Chondrocyte (in vitro differentiated cells): ENCODE results near the gene TRIM54. TPM values are rescaled to one million over a fixed set of nuclear protein-coding genes. Genes with fewer than 3 reads are reported as not detected.
"Not testable (repeated sequence)": the region's sequence is repeated elsewhere in the genome, so short reads cannot be mapped to it uniquely, and the experiment has no call there.

ENCODE experiments used
- DNase-seq: peaks from one replicate; pipeline ENCODE4 v3.0.0; 2021; ENCODE audit warnings: mixed read lengths, low spot score
- H3K27ac Mint-ChIP-seq: one replicate; pipeline ENCODE4 v1.8.0; 2021; ENCODE audit warnings: mild to moderate bottlenecking, moderate library complexity, mixed read lengths; ENCODE audit not compliant: unreplicated experiment
- H3K27me3 Mint-ChIP-seq: 2 replicates; pipeline ENCODE4 v1.8.0; 2021; ENCODE audit warnings: low read depth, mixed read lengths
- H3K36me3 Mint-ChIP-seq: 2 replicates; pipeline ENCODE4 v1.8.0; 2021; ENCODE audit warnings: low read depth, mixed read lengths
- H3K4me1 Mint-ChIP-seq: 2 replicates; pipeline ENCODE4 v1.8.0; 2021; ENCODE audit warnings: low read depth, mild to moderate bottlenecking, mixed read lengths
- H3K4me3 Mint-ChIP-seq: one replicate; pipeline ENCODE4 v1.8.0; 2021; ENCODE audit warnings: mild to moderate bottlenecking, moderate library complexity, mixed read lengths; ENCODE audit not compliant: unreplicated experiment
- H3K9me3 Mint-ChIP-seq: 2 replicates; pipeline ENCODE4 v1.8.0; 2021; ENCODE audit warnings: low read depth, mixed read lengths
- total RNA-seq: library from RNA; stranded (reverse); gene quantifications from 3 replicates; pipeline ENCODE4 v1.2.1, GENCODE V29; 2021
- TF ChIP-seq, protein P1 (sequence below): fragments of 200-600 bp; sonication (generic); IDR thresholded peaks from 2 replicates; pipeline ENCODE4 v1.5.0; 2021; ENCODE audit warnings: antibody characterized with exemption, mild to moderate bottlenecking, moderate library complexity

TRIM54 gene
- total RNA-seq, 1 donor from 2014 or later, result not detected

DNA sequence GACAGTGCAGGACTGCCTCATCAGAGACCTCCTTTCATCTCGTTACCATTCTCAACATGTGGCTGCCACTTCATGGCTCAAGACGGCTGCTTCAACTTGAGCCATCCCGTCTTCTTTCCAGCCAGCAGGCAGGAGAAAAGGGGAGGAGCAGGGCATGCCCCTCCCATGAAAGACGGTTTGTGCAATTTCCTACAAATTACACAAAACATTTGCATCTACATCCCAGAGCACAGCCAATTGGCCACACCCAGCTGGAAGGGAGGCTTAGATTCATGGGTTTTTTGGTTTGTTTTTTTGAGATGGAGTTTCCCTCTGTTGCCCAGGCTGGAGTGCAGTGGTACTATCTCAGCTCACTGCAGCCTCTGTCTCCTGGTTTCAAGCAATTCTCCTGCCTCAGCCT lies 14.3 kb downstream of the TRIM54 start:
- TF ChIP-seq, protein P1, sequence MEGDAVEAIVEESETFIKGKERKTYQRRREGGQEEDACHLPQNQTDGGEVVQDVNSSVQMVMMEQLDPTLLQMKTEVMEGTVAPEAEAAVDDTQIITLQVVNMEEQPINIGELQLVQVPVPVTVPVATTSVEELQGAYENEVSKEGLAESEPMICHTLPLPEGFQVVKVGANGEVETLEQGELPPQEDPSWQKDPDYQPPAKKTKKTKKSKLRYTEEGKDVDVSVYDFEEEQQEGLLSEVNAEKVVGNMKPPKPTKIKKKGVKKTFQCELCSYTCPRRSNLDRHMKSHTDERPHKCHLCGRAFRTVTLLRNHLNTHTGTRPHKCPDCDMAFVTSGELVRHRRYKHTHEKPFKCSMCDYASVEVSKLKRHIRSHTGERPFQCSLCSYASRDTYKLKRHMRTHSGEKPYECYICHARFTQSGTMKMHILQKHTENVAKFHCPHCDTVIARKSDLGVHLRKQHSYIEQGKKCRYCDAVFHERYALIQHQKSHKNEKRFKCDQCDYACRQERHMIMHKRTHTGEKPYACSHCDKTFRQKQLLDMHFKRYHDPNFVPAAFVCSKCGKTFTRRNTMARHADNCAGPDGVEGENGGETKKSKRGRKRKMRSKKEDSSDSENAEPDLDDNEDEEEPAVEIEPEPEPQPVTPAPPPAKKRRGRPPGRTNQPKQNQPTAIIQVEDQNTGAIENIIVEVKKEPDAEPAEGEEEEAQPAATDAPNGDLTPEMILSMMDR, result no peak
- Mint-ChIP-seq H3K4me3 (no peak overlapping the region), H3K4me1 (peaks cover 15% of the 10 kb centered on the region), H3K27ac (no peak overlapping the region), H3K9me3 (no peaks in the 10 kb centered on the region), H3K36me3 (no peaks in the 10 kb centered on the region), H3K27me3 (peaks cover 24% of the 10 kb centered on the region)
- DNase-seq, result no peak

DNA sequence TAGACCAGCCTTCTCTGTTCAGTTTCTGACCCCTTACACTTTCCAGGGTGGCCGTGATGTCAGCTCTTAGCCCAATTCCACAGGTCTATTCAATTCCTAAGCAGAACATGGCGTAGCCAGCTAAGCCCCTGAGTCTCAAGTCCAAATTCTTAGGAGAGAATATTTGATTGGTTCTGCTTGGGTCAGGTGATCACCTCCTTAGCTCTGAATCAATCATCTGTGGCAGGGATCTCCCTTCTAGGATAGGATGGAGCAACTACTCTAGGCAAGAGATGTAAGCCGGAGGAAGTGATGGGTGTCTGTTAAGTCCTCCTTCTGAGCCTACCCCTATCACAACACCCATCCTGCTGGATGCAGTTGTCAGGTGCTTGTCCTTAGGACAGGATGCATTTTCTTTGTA lies 15.0 kb downstream of the TRIM54 start:
- Mint-ChIP-seq H3K27me3 (peaks cover 19% of the 10 kb centered on the region), H3K27ac (no peak overlapping the region), H3K4me1 (peaks cover 15% of the 10 kb centered on the region), H3K36me3 (no peaks in the 10 kb centered on the region), H3K4me3 (no peak overlapping the region), H3K9me3 (no peaks in the 10 kb centered on the region)
- DNase-seq, result no peak
- TF ChIP-seq, protein P1, result no peak

DNA sequence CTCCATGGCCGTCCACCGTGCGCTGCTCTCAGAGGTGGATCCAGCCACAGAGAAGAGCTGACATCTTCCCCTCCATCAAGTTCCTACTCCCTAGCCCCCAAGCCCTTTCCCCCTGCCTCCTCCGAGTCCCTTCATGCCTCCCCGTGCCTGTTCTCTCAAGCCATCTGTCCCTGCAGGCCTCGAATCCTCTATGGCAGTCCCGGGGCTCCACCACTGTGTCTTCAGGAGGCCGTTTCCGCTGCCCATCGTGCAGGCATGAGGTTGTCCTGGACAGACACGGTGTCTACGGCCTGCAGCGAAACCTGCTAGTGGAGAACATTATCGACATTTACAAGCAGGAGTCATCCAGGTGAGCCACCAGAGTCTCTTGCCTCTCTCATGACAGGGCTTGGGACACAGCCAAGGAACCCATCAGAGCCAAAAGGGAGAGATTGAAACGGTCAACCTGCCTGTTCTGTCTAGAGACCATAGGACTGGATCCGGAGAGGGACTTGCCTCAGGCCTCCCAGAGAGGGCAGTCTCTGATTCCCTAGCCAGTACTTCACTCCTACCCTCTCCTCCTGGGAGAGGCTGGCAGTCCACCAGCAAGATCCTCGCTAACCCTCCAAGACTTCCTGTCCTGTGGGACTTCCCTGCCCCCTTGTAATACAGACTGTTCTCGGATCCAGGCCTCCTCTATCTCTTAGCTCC lies 16.3 kb downstream of the TRIM54 start:
- H3K27me3 Mint-ChIP-seq, result peaks cover 17% of the 10 kb centered on the region
- H3K27ac Mint-ChIP-seq, result no peak overlapping the region
- H3K36me3 Mint-ChIP-seq, result no peaks in the 10 kb centered on the region
- no peaks in the 10 kb centered on the region for H3K9me3 Mint-ChIP-seq
- H3K4me1 Mint-ChIP-seq, result peaks cover 7% of the 10 kb centered on the region
- no peak for DNase-seq
- TF ChIP-seq, protein P1, result no peak
- no peak overlapping the region for H3K4me3 Mint-ChIP-seq

DNA sequence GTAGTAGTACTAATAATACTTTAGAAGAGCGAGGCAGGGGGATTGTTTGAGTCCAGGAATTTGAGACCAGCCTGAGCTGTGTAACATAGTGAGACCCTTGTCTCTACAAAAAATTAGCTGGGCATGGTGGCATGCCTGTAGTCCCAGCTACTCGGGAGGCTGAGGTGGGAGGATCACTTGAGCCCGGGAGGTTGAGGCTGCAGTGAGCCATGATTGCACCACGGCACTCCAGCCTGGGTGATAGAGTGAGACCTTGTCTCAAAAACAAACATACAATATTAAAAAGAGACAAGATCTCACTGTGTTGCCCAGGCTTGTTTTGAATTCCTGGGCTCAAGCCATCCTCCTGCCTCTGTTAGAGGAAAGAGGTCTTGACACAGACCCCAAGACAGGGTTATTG lies 18.4 kb downstream of the TRIM54 start:
- not testable (repeated sequence) for H3K4me3 Mint-ChIP-seq, H3K36me3 Mint-ChIP-seq, H3K4me1 Mint-ChIP-seq, H3K27ac Mint-ChIP-seq, DNase-seq, H3K9me3 Mint-ChIP-seq
- H3K27me3 Mint-ChIP-seq, result peaks cover 24% of the 10 kb centered on the region

DNA sequence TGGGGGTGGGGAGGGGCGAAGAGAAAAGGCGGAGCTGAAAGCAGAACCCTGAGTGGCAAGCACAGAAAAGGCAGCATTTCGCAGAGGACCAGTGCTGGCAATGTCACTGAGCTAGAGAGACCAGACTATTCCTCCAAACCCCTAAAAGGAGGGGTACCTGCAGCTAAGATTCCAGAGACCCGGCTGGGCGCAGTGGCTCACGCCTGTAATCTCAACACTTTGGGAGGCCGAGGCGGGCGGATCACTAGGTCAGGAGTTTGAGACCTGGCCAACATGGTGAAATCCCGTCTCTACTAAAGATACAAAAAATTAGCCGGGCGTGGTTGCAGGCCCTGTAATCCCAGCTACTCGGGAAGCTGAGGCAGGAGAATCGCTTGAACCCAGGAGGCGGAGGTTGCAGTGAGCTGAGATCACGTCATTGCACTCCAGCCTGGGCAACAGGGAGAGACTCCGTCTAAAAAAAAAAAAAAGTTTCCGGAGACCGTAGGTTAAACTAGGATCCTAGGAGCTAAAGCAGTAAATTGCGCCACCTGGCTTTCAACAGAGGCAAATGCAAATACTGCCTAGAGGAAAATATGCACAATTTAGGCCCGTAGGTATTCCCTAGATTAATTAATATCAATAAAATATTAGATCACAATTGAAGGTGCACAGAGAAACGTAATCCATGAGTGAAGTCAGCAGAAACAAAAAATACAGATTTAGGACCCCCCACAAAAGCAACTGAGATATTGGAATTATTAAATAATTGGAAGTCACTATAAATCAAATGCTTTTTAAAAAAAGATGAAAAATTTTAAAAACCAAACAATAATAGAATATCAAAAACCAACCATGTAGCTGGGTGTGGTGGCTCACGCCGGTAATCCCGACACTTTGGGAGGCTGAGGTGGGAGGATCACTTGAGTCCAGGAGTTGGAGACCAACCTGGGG lies 21.1 kb downstream of the TRIM54 start:
- H3K27me3 Mint-ChIP-seq, result peaks cover 18% of the 10 kb centered on the region
- H3K4me3 Mint-ChIP-seq, result peak overlapping the region; percentile 33
- peaks cover 5% of the 10 kb centered on the region for H3K4me1 Mint-ChIP-seq
- TF ChIP-seq, protein P1, result peak; percentile 96
- DNase-seq, result no peak
- no peaks in the 10 kb centered on the region for H3K36me3 Mint-ChIP-seq
- no peaks in the 10 kb centered on the region for H3K9me3 Mint-ChIP-seq
- no peak overlapping the region for H3K27ac Mint-ChIP-seq
